Stomach smooth muscle (tissue), 2 donors: ENCODE results near the gene CDC34.

Experiments used
- H3K27ac ChIP-seq: one replicate; pipeline ENCODE4 v1.7.0; 2013; ENCODE audit warnings: mild to moderate bottlenecking, low read length, inconsistent platforms
- H3K27me3 ChIP-seq, 2 donors: one replicate each; pipeline ENCODE4 v1.7.0; 2013; ENCODE audit warnings: low read length in 2 of 2; ENCODE audit not compliant: insufficient read depth in 2 of 2, control insufficient read depth in 1 of 2
- H3K36me3 ChIP-seq, 2 donors: one replicate each; pipeline ENCODE4 v1.7.0; 2013; ENCODE audit warnings: low read length in 2 of 2; ENCODE audit not compliant: control insufficient read depth in 2 of 2, insufficient read depth in 2 of 2
- H3K4me1 ChIP-seq: one replicate; pipeline ENCODE4 v1.7.0; 2013; ENCODE audit warnings: low read length; ENCODE audit not compliant: control insufficient read depth, insufficient read depth
- H3K4me3 ChIP-seq, 2 donors: one replicate each; pipeline ENCODE4 v1.7.0; 2013; ENCODE audit warnings: low read length in 2 of 2
- H3K9ac ChIP-seq, 2 donors: one replicate each; pipeline ENCODE4 v1.7.0; 2013; ENCODE audit warnings: low read length in 2 of 2, mild to moderate bottlenecking in 1 of 2
- H3K9me3 ChIP-seq, 2 donors: one replicate each; pipeline ENCODE4 v1.7.0; 2013; ENCODE audit warnings: low read length in 2 of 2; ENCODE audit not compliant: control insufficient read depth in 2 of 2
- donor health status: healthy.
- donor health status: Pancreatic carcinoma.

The CDC34 gene

DNA sequence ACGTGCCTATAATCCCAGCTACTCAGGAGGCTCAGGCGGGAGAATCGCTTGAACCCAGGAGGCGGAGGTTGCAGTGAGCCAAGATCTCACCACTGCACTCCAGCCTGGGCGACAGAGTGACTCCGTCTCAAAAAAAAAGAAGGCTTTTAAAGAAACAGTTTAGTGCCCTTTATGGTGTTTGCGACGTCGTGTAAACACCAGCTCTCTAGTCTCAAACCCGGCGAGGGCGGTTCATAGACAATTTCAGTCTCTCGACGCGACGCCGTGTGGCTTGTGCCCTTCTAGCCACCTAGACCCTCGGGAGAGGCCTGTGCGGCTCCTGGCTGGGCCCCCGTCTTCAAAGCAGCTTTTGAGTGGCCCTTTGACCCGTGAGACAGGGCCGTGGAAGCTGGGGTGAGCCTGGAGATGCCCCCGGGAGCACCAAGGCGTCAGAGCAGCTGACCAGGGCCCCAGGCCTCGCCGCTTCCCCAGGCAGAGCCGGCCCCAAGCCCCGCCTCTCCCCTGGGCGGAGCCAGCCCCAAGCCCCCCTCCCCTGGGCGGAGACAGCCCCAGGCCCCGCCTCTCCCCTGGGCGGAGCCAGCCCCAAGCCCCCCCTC is 40.3 kb upstream of the CDC34 start:
- peaks cover 12% of the 10 kb centered on the region for H3K4me1 ChIP-seq
- no peak overlapping the region for H3K9ac ChIP-seq
- no peaks in the 10 kb centered on the region for H3K36me3 ChIP-seq
- peaks cover 7 to 10% of the 10 kb centered on the region in 2 donors for H3K27me3 ChIP-seq
- no peaks in the 10 kb centered on the region for H3K9me3 ChIP-seq
- H3K27ac ChIP-seq: no peak overlapping the region
- no peak overlapping the region for H3K4me3 ChIP-seq

DNA sequence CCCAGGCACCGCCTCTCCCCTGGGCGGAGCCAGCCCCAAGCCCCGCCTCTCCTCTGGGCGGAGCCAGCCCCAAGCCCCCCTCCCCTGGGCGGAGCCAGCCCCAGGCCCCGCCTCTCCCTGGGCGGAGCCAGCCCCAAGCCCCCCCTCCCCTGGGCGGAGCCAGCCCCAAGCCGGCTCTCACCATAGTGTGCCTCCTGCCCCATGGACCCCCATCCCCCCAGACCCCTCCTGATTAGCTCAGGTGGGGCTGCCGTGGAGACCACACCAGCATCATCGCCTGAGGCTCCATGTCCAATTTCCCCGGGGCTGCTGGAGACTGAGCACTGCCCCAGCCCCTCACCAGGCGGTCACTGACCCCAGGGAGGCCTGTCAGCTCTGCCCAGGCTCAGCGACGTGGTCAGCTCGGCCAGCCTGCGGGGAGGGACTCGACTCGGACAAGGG is 39.4 kb upstream of the CDC34 start:
- H3K27ac ChIP-seq: no peak overlapping the region
- H3K9me3 ChIP-seq: no peaks in the 10 kb centered on the region
- H3K36me3 ChIP-seq: no peaks in the 10 kb centered on the region
- no peak overlapping the region for H3K9ac ChIP-seq
- H3K4me1 ChIP-seq: peaks cover 12% of the 10 kb centered on the region
- H3K4me3 ChIP-seq: no peak overlapping the region
- H3K27me3 ChIP-seq: peaks cover 7 to 11% of the 10 kb centered on the region in 2 donors

DNA sequence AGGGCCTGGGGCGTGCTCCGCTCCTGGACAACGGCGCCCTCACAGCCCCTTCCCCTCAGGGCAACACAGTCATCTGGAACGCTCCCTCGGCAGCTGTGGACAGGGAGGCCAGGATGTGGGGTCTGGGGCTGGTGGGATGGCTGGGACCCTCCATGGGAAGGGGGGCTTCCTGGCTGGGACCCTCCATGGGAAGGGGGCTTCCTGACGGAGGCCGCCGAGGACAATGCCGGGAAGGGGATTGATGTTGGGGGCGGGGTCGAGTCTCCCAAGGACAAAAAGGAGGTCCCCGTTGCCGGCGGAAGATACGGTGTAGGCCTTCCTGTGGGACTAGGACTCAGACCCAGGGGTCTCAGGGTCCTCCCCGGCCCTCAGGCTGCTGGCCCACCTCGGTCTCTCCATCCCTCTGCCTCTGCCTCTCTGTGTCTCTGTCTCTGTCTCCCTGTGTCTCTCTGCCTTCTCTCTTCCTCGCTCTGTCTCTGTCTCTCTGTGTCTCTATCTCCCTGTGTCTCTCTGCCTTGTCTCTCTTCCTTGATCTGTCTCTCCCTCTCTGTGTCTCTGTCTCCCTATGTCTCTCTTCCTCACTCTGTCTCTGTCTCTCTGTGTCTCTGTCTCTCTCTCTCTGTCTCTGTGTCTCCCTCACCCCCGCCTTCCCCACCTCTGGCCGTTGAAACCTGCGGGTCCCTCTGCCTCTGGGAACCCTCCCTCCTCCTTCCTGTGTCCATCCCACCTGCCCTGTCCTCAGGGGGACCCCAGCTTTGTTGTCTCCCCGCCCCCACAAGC is 38.0 kb upstream of the CDC34 start:
- Histone ChIP-seq H3K36me3 (no peaks in the 10 kb centered on the region), H3K4me1 (peaks cover 17% of the 10 kb centered on the region), H3K27me3 (peaks cover 14 to 20% of the 10 kb centered on the region in 2 donors), H3K9ac (no peak overlapping the region), H3K27ac (no peak overlapping the region), H3K9me3 (no peaks in the 10 kb centered on the region), H3K4me3 (no peak overlapping the region)

DNA sequence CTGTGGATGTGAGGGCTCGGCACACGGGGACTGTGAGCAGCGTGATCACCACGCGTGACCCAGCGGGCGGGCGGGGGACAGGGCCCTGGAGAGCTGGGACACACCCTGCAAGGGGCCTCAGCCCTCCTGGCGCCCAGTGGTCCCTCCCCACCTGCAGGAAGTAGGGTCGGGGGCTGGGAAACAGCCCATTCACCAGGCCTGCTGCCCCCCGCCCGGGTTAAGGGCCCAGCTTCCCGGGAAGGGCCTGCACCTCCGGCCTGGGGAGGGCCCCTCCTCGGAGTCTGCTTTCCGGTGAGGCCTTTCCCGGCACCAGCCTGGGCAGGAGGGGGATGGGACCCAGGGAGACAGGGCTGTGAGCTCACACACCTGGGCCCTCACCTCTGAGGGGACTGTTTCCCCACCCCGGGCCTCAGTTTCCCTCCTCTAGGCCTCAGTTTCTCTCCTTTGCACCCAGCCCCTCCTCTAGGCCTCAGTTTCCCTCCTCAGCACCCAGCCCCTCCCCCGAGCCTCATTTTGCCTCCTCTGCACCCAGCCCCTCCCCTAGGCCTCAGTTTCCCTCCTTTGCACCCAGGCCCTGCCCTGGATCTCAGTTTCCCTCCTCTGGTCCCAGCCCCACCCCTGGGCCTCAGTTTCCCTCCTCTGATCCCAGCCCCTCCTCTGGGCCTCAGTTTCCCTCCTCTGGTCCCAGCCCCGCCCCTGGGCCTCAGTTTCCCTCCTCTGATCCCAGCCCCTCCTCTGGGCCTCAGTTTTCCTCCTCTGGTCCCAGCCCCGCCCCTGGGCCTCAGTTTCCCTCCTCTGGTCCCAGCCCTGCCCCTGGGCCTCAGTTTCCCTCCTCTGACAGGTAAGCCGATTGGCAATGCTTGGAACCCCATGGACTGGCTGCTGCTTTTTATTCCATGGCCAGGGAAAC is 37.1 kb upstream of the CDC34 start:
- Histone ChIP-seq H3K36me3 (no peaks in the 10 kb centered on the region), H3K4me1 (peaks cover 14% of the 10 kb centered on the region), H3K27me3 (peaks cover 19 to 25% of the 10 kb centered on the region in 2 donors), H3K9me3 (no peaks in the 10 kb centered on the region), H3K9ac (no peak overlapping the region), H3K4me3 (no peak overlapping the region), H3K27ac (no peak overlapping the region)

DNA sequence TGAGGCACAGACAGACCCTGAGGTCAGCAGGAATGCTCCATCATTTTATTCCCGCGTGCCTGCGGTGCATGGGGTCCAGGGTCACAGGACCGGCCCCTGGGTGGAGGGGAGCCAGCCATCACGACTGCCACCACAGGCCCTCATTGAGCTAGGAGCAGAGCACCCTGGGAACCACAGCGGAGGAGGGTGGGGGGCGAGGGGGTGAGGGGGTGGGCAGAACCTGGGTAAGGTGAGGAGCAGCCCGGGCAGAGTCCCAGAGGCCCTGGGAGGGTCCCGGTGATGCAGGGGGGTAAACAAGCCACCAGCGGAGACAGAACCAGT is 36.5 kb upstream of the CDC34 start:
- Histone ChIP-seq H3K27me3 (peaks cover 19 to 25% of the 10 kb centered on the region in 2 donors), H3K27ac (no peak overlapping the region), H3K4me1 (peaks cover 8% of the 10 kb centered on the region), H3K36me3 (no peaks in the 10 kb centered on the region), H3K9ac (no peak overlapping the region), H3K4me3 (no peak overlapping the region), H3K9me3 (no peaks in the 10 kb centered on the region)

DNA sequence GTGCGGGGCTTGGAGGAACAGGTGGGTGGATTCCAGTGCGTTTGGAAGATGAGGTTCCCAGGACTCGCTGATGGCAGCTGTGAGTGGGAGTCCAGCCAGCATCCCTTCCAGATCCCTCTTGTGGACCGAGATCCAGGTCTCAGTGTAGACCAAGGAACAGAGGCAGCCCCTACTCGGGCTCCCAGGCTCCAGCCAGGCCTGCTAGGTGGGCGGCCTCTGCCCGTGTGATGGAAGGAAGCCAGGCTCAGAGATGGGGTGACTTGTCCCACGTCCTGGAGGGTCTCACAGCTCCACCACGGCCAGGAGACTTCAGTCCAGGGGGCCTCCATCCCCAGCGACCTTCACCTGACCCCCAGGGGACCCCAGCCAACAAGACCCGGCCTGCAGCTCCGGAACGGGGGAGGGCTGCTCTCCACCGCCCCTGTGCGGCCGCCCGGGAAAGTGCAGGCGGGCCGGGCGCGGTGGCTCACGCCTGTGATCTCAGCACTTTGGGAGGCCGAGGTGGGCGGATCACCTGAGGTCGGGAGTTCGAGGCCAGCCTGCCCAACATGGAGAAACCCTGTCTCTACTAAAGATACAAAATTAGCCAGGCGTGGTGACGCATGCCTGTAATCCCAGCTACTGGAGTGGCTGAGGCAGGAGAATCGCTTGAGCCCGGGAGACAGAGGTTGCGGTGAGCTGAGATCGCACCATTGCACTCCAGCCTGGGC is 36.0 kb upstream of the CDC34 start:
- Histone ChIP-seq H3K27ac (no peak overlapping the region), H3K9me3 (no peaks in the 10 kb centered on the region), H3K36me3 (no peaks in the 10 kb centered on the region), H3K4me3 (no peak overlapping the region), H3K27me3 (peaks cover 19 to 25% of the 10 kb centered on the region in 2 donors), H3K4me1 (peaks cover 8% of the 10 kb centered on the region), H3K9ac (no peak overlapping the region)

DNA sequence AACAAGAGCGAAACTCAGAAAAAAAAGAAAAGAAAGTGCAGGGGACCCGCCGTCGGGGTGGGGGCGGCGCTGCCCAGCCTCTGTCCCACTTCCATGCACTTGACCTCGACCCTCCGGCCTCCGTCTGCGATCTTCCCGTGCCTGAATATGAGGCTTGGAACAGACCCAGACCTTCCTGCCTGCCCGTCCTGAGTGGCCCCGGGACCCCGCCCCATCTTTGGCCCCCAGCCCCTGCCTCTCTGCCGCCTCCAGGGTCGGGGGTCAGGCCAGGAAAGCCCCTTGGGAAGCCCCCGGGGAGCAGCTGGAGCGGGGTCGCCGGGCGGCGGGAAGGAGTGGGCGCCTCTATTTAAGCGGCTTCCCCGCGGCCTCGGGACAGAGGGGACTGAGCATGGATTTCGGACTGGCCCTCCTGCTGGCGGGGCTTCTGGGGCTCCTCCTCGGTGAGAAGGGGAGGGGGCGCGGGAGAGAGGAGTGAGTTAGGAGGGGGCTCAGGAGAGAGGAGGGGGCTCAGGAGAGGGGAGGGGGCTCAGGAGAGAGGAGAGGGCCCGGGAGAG is 35.4 kb upstream of the CDC34 start, which contains the start of gene MADCAM1:
Gene MADCAM1, plus strand, starts transcription at position 375 of the 554 bp plus-strand sequence. Its CDS starts 14 bp downstream, at position 389.
- Histone ChIP-seq H3K27me3 (peaks cover 19 to 25% of the 10 kb centered on the region in 2 donors), H3K9ac (no peak within 1 kb of the TSS), H3K27ac (no peak within 1 kb of the TSS), H3K36me3 (no peaks in the 10 kb centered on the region), H3K4me1 (peaks cover 8% of the 10 kb centered on the region), H3K4me3 (no peak within 1 kb of the TSS), H3K9me3 (no peaks in the 10 kb centered on the region)

DNA sequence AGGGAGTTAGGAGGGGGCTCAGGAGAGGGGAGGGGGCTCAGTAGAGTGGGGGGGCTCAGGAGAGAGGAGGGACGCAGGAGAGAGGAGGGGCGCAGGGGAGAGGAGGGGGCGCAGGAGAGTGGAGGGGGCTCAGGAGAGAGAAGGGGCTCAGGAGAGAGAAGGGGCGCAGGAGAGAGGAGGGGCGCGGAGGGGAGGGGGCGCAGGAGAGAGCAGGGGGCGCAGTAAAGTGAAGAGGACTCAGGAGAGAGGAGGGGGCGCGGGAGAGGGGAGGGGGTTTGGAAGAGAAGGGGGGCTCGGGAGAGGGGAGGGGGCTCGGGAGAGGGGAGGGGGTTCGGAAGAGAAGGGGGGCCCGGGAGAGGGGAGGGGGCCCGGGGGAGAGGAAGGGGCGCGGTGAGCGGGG is 34.6 kb upstream of the CDC34 start:
- peaks cover 19 to 25% of the 10 kb centered on the region in 2 donors for H3K27me3 ChIP-seq
- peaks cover 8% of the 10 kb centered on the region for H3K4me1 ChIP-seq
- H3K27ac ChIP-seq: no peak overlapping the region
- H3K36me3 ChIP-seq: no peaks in the 10 kb centered on the region
- no peak overlapping the region for H3K4me3 ChIP-seq
- no peaks in the 10 kb centered on the region for H3K9me3 ChIP-seq
- no peak overlapping the region for H3K9ac ChIP-seq

DNA sequence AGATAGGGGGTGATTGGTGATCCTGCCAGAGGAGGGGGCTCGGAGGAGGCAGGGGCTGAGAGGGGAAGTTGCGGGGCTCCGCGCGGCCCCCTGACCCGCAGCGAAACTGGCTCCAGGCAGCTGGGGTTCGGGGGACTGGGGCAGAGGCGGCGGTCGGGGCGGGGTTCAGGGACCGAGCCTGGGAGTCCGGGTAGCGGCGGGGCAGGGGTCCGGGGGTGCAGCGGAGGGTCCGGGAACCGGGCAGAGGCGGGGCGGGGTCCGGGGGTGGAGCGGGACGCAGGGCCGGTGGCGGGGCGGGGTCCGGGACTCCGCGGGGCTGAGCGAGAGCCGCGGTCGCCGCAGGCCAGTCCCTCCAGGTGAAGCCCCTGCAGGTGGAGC is 34.1 kb upstream of the CDC34 start:
- Histone ChIP-seq H3K9ac (no peak overlapping the region), H3K4me1 (peaks cover 8% of the 10 kb centered on the region), H3K27me3 (peaks cover 19 to 25% of the 10 kb centered on the region in 2 donors), H3K4me3 (no peak overlapping the region), H3K9me3 (no peaks in the 10 kb centered on the region), H3K27ac (no peak overlapping the region), H3K36me3 (no peaks in the 10 kb centered on the region)
